ENCODE data around the gene THAP7. TPM values are rescaled to one million over a fixed set of nuclear protein-coding genes. Genes with fewer than 3 reads are reported as not detected.

Gene THAP7
- total RNA-seq, 4 donors from 2014 or later = 46.9 to 71.8 (median 49.3) TPM

DNA sequence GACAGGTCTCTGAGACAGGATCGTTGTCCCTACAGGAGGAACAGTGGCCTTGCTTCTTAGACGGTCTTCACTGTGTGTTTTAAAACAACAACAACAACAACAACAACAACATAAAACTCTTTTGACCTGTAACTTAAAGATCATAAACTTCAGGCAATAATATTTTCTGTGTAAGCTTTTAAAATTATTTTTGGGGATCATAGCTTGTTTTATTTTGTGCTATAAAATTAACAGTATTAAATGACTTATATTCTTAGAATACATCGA is 48.6 kb downstream of the THAP7 start:
- WGBS, 2 donors = 69% methylated on average over 3 of the region's 3 CpGs
- Histone ChIP-seq H3K9me3 (no peaks in the 10 kb centered on the region), H3K27ac (no peak overlapping the region), H3K4me1 (peaks cover 0 to 36% (median 19%) of the 10 kb centered on the region in 4 donors), H3K4me3 (no peak overlapping the region), H3K36me3 (peaks cover 0 to 50% (median 0%) of the 10 kb centered on the region in 3 donors), H3K27me3 (no peaks in the 10 kb centered on the region)
- no peak for DNase-seq (ENCODE audit: low spot score in 2 of 2)
- TF ChIP-seq POLR2A (IDR thresholded peaks at IDR 0.05) = no peak
- no peak for TF ChIP-seq EP300 (IDR thresholded peaks at IDR 0.05)
- TF ChIP-seq, protein P1, sequence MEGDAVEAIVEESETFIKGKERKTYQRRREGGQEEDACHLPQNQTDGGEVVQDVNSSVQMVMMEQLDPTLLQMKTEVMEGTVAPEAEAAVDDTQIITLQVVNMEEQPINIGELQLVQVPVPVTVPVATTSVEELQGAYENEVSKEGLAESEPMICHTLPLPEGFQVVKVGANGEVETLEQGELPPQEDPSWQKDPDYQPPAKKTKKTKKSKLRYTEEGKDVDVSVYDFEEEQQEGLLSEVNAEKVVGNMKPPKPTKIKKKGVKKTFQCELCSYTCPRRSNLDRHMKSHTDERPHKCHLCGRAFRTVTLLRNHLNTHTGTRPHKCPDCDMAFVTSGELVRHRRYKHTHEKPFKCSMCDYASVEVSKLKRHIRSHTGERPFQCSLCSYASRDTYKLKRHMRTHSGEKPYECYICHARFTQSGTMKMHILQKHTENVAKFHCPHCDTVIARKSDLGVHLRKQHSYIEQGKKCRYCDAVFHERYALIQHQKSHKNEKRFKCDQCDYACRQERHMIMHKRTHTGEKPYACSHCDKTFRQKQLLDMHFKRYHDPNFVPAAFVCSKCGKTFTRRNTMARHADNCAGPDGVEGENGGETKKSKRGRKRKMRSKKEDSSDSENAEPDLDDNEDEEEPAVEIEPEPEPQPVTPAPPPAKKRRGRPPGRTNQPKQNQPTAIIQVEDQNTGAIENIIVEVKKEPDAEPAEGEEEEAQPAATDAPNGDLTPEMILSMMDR (IDR thresholded peaks at IDR 0.05) = no peak

DNA sequence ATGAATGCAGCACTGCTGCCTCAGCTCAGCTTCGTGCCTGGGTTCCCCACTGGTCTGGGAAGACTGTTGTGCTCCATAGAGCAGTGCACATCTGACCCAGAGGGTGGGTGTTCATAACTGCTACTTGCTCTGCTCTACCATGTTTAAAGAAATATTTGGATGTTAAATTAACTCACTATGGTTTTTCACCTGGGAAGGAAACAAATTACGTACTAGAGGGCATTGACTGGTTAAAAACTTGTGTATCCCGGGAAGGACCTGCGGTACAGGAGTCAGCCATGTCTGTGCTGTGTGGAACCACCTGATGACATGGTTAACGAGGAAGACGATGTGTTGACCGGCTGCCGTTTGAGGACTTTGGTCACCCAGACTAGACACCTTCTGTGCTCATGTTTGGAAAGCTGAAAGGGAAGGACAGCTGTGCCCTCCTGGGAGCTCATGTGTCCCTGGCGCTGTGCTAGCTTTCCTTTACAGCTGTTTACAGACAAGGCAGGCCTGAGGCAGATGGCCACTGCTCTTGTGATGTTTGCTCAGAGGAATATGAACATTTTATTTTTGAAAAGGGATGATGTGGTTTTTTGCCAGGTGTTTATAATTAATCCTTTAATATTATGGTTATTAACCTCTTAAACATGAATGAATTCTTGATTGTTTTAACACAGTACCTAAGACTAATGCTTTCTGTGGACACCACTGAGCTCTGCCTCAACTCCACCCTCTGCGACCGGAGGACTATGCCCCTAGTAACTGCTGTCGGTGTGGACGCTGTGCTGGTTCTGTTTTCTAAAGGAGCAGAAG is 49.2 kb downstream of the THAP7 start:
- H3K4me1 ChIP-seq = peaks cover 0 to 32% (median 14%) of the 10 kb centered on the region in 4 donors
- peak overlapping the region in 1 of 4 donors; percentile 50 for H3K27ac ChIP-seq
- peaks cover 0 to 50% (median 0%) of the 10 kb centered on the region in 3 donors for H3K36me3 ChIP-seq
- no peak for TF ChIP-seq EP300 (IDR thresholded peaks at IDR 0.05)
- TF ChIP-seq, protein P1 (IDR thresholded peaks at IDR 0.05) = no peak
- no peak for TF ChIP-seq POLR2A (IDR thresholded peaks at IDR 0.05)
- DNase-seq (ENCODE audit: low spot score in 2 of 2) = no peak
- no peak overlapping the region for H3K4me3 ChIP-seq
- H3K27me3 ChIP-seq = no peaks in the 10 kb centered on the region
- H3K9me3 ChIP-seq = no peaks in the 10 kb centered on the region
- 75 to 79% methylated on average over 13 of the region's 13 CpGs for WGBS, 2 donors

DNA sequence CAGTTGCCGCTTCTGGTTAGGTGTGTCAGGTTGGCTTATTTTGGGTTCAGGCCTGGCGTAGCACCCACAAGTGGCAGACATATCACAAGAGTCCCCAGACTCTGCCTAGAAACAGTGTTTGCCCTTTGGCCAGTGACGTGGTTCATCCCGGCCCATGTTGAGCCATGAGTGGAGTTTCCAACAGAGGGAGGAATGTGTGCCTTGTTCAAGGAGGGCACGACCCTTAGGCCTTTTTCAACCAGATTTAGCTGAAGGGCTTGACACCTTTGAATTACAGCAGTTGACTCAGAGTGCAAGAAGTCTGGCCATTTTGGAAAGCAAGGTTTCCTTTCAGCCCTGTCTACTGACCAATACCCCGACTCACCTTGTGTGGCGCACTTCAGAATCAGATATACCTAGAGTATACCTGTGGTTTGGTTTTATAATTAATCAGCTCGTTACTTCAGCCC is 50.0 kb downstream of the THAP7 start:
- Histone ChIP-seq H3K27me3 (no peaks in the 10 kb centered on the region), H3K9me3 (no peaks in the 10 kb centered on the region), H3K36me3 (peaks cover 0 to 50% (median 0%) of the 10 kb centered on the region in 3 donors), H3K4me3 (no peak overlapping the region), H3K27ac (peak overlapping the region in 1 of 4 donors; percentile 50), H3K4me1 (peaks cover 0 to 24% (median 10%) of the 10 kb centered on the region in 4 donors)
- no peak for DNase-seq (ENCODE audit: low spot score in 2 of 2)
- no peak for TF ChIP-seq POLR2A (IDR thresholded peaks at IDR 0.05)
- TF ChIP-seq, protein P1 (IDR thresholded peaks at IDR 0.05) = no peak
- no peak for TF ChIP-seq EP300 (IDR thresholded peaks at IDR 0.05)
- WGBS, 2 donors = 82 to 83% methylated on average over 8 of the region's 8 CpGs

DNA sequence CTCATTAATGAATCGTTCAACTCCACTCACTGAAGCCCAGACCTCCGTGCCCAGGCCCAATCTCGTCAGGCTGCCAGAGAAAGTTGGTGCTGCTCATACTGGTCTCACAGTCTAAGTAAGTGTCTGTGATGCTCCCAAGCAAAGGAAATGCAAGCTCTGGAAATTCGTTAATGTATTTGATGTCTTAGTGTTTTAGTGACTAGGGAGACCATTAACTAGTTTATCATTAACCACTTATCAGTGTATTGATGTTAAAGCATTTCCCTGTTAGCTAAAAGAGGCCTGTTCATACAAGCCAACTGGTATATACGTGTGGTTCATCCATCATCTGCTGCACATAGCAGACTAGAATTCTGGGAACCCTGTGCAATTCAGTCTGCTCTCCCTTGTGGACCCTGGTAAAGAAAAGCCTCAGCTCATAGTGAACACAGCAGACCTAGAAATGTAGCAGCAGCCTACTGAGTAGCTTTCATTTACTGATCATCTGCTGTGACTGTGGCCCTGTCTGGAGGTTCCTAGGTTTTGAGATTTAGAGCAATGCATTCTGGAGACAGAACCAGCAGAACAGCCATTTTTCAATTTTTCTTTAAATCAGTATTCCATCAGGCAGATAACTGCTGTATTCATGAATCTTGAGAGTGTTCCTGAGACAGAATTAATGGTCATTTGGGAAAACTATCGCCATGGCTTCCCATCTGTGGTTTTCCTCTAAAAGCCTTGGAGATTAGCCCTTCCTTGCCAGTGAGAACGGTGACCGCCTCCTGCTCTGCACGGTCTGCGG is 50.6 kb downstream of the THAP7 start:
- no peak overlapping the region for H3K4me3 ChIP-seq
- H3K4me1 ChIP-seq = peaks cover 0 to 18% (median 5%) of the 10 kb centered on the region in 4 donors
- DNase-seq (ENCODE audit: low spot score in 2 of 2) = no peak
- H3K9me3 ChIP-seq = no peaks in the 10 kb centered on the region
- TF ChIP-seq POLR2A (IDR thresholded peaks at IDR 0.05) = no peak
- no peak for TF ChIP-seq EP300 (IDR thresholded peaks at IDR 0.05)
- TF ChIP-seq, protein P1 (IDR thresholded peaks at IDR 0.05) = no peak
- no peak overlapping the region for H3K27ac ChIP-seq
- no peaks in the 10 kb centered on the region for H3K27me3 ChIP-seq
- H3K36me3 ChIP-seq = peaks cover 0 to 50% (median 0%) of the 10 kb centered on the region in 3 donors
- WGBS, 2 donors = 81 to 82% methylated on average over 10 of the region's 10 CpGs

Measured in tibial nerve (tissue), 4 donors.